Stimulated activated CD8-positive, alpha-beta memory T cell treated with anti-CD3 and anti-CD28 coated beads, Interleukin-7, amount 100 ng/mL, for 48 hours (primary cell): ENCODE results near the gene IRF4.

Experiments used
- DNase-seq, 2 donors: peaks; one replicate each; pipeline ENCODE4 v3.0.0-alpha.2; 2020; ENCODE audit warnings: low read depth in 1 of 2; ENCODE audit errors: extremely low read depth in 1 of 2

IRF4 gene

GRCh38 chr6:391559-392440, at the start of gene IRF4:
Gene IRF4, plus strand, starts transcription at chr6:391752. Its CDS starts 1,401 bp downstream, at chr6:393153.
- DNase-seq = peak; percentile 55 to 58

DNA sequence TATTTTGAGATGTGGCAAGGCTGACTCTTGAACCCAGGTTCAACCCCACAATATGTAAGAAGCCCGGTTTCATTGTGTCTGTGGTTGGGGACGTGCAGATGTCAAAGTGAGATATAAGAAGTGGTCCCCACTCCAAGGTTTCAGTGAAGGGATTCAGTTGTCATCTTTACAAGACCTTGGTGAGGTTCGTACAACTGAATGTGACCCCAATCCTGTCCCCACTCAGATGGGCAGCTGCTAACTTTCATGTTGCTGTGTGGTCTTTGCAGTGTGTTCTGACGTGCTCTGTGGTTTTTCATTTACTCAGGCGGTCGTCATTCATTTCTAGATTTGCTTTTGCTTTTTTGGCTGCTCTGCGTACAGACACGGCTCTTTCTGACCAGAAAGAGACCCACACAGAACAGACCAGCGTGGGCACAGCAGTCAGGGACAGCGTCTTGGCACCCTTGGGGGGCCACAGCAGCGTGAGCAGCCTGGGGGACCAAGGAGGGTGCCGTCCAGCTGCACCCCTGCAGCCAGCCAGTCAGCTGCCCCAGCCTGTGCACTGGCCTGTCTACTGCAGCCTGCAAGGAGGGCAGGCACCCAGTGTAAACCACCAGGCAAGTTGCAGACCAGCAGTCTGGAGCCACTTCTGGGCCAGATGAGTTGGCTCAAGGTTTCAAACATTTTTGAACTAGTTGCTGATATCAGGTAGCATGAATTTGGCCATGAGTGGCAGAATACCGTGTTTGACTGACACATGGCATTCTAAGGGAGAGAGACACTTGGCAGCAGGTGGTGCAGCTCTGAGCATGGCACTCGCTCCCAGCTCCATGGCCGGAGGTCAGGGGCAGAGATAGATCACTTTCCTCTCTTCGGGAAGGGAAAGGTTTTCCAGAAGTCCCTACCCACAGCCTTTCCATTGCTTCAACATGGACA, 49.4 kb upstream of the IRF4 start:
- DNase-seq = no peak

DNA sequence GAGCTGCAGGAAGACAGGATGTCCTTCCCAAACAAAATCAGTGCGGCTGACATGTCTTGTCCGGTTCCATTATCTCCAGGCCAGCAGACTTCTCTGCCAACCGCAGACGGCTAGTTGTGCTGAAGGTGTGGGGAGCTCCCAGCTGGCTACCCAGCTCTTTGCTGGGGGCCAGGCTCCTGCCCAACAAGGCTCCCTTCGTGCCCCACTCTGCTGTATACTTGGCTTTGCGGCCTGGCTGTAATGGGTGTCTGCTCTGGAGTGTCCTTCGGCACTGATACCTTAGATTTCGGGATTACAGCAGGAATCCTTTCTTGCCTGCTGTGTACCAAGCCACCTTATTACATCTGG, 48.7 kb upstream of the IRF4 start:
- no peak for DNase-seq

- DNase-seq = no peak
Observed at GRCh38 chr6:343226-343935, 48.2 kb upstream of the IRF4 start.

- DNase-seq = no peak
Observed at GRCh38 chr6:343960-344815, 47.4 kb upstream of the IRF4 start.

- DNase-seq = no peak
Observed at GRCh38 chr6:344816-345340, 46.7 kb upstream of the IRF4 start.

DNA sequence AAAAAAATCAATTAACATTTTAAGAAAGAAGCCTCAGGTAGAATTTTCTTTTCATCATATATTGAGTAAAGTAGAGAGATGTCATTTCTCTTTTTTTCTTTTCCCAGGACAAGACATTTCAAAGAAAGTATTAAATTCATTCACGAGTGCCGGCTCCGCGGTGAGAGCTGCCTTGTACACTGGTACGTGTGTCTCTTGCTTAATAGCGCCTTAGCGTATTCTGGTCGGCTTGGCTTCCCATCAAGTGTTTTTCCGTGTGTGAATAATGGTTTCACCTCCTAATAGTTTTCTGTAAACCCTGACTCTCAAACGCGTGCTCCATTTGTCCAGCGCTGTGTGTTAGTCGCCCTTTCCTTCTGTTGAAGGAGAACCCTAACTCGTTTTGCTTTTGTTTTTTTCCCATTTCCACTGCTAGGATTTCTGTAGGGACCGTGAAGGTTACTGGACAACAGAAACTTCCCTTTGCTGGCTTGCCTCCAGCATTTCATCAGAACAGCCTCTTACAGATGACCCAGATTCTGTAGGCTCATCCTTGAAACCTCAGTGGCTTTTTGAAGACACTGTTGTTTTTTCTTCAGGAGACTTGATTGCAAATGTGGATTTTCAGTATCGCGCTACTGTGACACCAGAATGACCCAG, 45.7 kb upstream of the IRF4 start:
- DNase-seq = no peak

- DNase-seq = no peak
Observed at GRCh38 chr6:346386-347030, 45.0 kb upstream of the IRF4 start.

DNA sequence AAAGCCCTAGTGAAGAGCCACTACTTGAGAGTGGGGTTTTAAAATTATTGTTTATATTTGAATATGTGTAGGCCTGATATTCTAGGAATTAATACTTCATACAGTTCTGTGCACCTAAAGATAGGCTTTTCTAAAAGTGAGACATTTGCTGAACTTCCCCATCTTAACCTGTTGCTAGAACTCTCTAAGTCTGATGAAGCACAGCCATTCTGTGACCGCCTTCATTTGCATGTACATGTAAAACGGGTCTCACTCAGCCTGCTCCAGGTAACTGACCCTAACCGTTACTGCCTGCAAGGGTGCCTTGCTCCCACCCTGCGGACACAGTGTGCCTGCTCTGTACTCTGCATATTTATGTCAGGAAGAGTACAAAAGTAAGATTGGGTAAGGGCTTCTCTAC, 44.3 kb upstream of the IRF4 start:
- no peak for DNase-seq

DNA sequence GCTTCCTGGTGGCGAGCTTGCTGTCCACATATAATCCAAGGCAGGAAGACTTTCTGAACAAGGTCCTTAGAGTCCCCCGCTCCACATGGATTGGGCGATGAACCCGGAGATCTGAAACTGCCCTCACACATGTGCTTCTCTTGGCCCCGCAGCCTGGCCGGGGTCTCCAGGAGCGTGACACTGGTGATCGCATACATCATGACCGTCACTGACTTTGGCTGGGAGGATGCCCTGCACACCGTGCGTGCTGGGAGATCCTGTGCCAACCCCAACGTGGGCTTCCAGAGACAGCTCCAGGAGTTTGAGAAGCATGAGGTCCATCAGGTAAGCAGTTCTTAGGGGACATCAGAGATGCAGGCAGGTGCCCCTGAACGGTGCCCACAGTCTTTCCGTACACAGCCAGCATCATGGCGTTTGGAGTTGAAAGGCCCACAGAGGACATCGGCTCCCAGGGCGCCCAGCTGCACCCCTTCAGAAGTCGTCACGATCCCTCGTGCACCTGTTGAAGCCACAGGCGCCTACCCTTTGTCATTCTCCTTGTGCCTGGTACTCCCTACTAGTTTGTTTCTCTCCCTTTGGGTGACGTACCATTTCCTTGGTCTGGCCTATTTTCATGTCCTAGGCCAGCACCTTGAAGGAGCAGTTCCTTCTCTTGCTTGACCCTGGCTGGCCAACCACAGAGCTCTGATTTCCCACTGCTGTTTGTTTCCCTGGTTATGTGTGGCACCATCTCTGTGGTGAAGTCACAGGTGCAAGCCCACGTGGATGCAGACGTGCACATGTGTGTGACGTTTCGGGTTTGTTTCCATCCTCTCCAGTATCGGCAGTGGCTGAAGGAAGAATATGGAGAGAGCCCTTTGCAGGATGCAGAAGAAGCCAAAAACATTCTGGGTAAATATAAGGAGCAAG, 43.3 kb upstream of the IRF4 start:
- no peak for DNase-seq

DNA sequence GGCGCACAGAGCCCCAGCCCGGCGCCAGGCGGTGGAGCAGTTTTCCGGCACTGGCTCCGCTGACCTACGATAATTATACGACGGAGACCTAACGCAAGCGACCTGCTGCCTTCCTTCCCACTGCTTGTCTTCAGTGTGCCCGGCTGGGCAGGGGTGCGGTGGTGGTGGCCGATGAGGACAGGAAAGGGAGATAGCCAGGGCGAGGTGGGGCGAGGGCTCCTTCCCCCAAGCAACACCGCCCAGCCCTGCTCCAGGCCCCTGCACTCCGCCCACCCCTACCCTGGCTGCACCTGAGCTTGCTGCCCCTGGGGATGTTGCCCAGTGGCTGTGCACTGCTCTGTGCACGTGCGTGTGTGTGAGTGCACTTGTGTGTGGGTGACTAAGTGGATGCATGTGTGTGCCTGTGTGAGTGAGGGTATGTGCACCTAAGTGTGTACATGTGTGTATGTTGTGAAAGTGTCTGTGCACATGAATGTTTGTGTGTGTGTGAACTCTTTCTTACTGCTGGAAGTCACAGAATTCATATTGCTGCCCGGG, 42.6 kb upstream of the IRF4 start:
- no peak for DNase-seq

- no peak for DNase-seq
Observed at GRCh38 chr6:349491-349921, 42.0 kb upstream of the IRF4 start.

- no peak for DNase-seq
Observed at GRCh38 chr6:350371-350770, 41.2 kb upstream of the IRF4 start.

GRCh38 chr6:351011-351866, 40.3 kb upstream of the IRF4 start:
- DNase-seq = no peak

DNA sequence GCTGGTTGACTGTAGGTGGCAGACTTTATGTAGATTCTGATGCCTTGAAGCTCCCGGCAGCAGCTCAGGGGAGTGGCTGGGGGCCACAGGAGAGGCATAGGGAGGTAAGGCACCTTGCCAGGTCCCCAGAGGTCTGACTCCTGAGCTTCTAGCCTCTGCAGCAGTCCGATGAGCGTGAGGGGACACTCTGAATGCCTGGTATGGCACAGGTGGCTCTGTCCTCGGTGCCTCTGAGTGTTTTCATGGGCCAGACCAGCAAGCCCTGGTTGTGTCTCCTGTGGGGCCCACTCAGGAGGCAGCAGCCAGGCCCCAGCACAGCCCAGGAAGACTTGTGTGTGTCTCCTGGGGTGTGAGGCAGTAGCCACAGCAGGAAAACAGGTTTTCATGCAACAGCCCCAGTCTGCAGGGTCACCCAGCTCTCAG, 39.7 kb upstream of the IRF4 start:
- DNase-seq = no peak

DNA sequence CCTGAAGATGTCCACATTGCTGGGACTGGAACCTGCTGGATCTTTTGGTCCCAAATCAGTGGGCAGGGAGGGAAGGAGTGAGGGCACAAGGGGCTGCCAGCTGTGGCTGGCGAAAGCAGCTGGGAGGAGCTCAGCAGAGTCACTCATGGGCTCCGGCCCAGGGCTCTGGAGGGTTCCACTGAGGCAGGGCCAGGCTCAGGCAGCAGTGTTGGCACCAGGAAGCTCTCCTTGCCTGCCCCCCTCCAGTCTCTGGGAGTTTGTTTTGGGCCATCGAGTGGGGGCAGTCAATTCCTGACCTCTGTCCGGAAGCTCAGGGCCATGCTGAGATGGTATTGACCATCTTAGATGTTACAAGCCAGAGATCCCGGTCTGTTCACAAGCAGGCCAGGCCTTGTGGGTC, 39.1 kb upstream of the IRF4 start:
- no peak for DNase-seq
